Upper lobe of left lung (tissue), 4 donors: Measurements from ENCODE around the gene POLE.

ENCODE experiments used
- CTCF ChIP-seq, 6 experiments: fragments of 450-650 bp in 4 of 6; fragments of 200-600 bp in 2 of 6; sonication (generic) in 2 of 6; IDR thresholded peaks; one replicate each; pipeline ENCODE4 v1.5.1; 2016 to 2019; ENCODE audit warnings: antibody characterized with exemption in 6 of 6
- POLR2A ChIP-seq, 4 donors: fragments of 450-650 bp; IDR thresholded peaks; one replicate each; pipeline ENCODE4 v1.5.1; 2016 to 2017; ENCODE audit warnings: antibody characterized with exemption in 4 of 4, mild to moderate bottlenecking in 2 of 4
- POLR2AphosphoS5 ChIP-seq, 2 donors: sonication (generic); formaldehyde crosslinking; IDR thresholded peaks; one replicate each; pipeline ENCODE4 v1.5.1; 2017; ENCODE audit warnings: antibody characterized with exemption in 2 of 2

GRCh38 chr12:132588319-132588718 lies 98.8 kb downstream of the POLE start:
- TF ChIP-seq CTCF (IDR thresholded peaks at IDR 0.05) (no peak), POLR2A (IDR thresholded peaks at IDR 0.05) (no peak), POLR2AphosphoS5 (IDR thresholded peaks at IDR 0.05) (no peak)
